Activated CD4-positive, alpha-beta T cell treated with anti-CD3 and anti-CD28 coated beads, Interleukin-2, amount 50 U/mL, for 48 hours (primary cell): ENCODE measurements around the gene CERKL.
"Not testable (repeated sequence)": the region's sequence is repeated elsewhere in the genome, so short reads cannot be mapped to it uniquely, and the experiment has no call there.

ENCODE experiments used
- DNase-seq, 2 experiments: peaks; one replicate each; pipeline ENCODE4 v3.0.0-alpha.2; 2020

CERKL gene

GRCh38 chr2:181656450-181657291 is at the start of gene CERKL:
Gene CERKL, minus strand, starts transcription at chr2:181657105. Its CDS starts 99 bp downstream, at chr2:181657006.
- peak; percentile 22 to 34 for DNase-seq

- not testable (repeated sequence) for DNase-seq
Measured at GRCh38 chr2:181702519-181702918, 45.6 kb upstream of the CERKL start.

GRCh38 chr2:181698223-181698622 is 41.3 kb upstream of the CERKL start:
- no peak for DNase-seq

- no peak for DNase-seq
Measured at GRCh38 chr2:181697571-181697970, 40.7 kb upstream of the CERKL start.

GRCh38 chr2:181697126-181697525 is 40.2 kb upstream of the CERKL start:
- DNase-seq = no peak

GRCh38 chr2:181694271-181694670 is 37.4 kb upstream of the CERKL start:
- no peak for DNase-seq

GRCh38 chr2:181690860-181691259 is 34.0 kb upstream of the CERKL start:
- DNase-seq = no peak

- no peak for DNase-seq
Measured at GRCh38 chr2:181686576-181687185, 29.8 kb upstream of the CERKL start.

- no peak for DNase-seq
Measured at GRCh38 chr2:181685150-181685688, 28.3 kb upstream of the CERKL start.

GRCh38 chr2:181684454-181685149 is 27.7 kb upstream of the CERKL start:
- DNase-seq = no peak

- DNase-seq = peak in 1 of 2 experiments; percentile 19
Measured at GRCh38 chr2:181683518-181684453, 26.9 kb upstream of the CERKL start.

- peak in 1 of 2 experiments; percentile 5 for DNase-seq
Measured at GRCh38 chr2:181682795-181683517, 26.1 kb upstream of the CERKL start.

- DNase-seq = no peak
Measured at GRCh38 chr2:181682026-181682789, 25.3 kb upstream of the CERKL start.

- no peak for DNase-seq
Measured at GRCh38 chr2:181680937-181681811, 24.3 kb upstream of the CERKL start.

GRCh38 chr2:181680055-181680936 is 23.4 kb upstream of the CERKL start, which contains the start of gene NEUROD1:
Gene NEUROD1, minus strand, starts transcription at chr2:181680517. Its CDS starts 1,657 bp downstream, at chr2:181678860.
- DNase-seq = peak in 1 of 2 experiments; percentile 18

GRCh38 chr2:181679544-181679979 is 22.7 kb upstream of the CERKL start:
- DNase-seq = no peak

GRCh38 chr2:181678861-181679543 is 22.1 kb upstream of the CERKL start:
- no peak for DNase-seq
